ENCODE measurements around the gene PPP4R3C. TPM values are rescaled to one million over a fixed set of nuclear protein-coding genes. Genes with fewer than 3 reads are reported as not detected.
"Not testable (repeated sequence)": the region's sequence is repeated elsewhere in the genome, so short reads cannot be mapped to it uniquely, and the experiment has no call there.

Gene PPP4R3C
- total and polyA plus RNA-seq, 5 donors from 2014 or later, result not detected

DNA sequence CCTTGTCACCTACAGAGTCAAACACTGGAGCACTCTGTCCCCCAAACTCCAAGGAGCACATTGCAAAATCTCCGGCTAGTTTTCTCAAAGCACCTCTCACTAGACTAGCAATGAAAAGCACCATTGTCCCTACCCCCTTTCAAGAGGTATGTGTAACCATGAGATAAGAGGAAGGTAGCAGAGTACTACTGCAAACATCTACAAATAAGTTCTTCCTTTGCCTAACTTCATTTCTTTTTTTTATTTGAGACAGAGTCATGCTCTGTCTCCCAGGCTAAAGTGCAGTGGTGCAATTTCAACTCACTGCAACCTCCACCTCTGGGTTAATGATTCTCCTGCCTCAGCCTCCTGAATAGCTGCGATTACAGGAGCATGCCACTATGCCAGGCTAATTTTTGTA, 17.7 kb downstream of the PPP4R3C start:
- Mint-ChIP-seq H3K4me3 (peak overlapping the region in 1 of 4 donors; percentile 10), H3K36me3 (no peaks in the 10 kb centered on the region), H3K27ac (no peak overlapping the region), H3K4me1 (peaks cover 0 to 2% (median 0%) of the 10 kb centered on the region in 4 donors), H3K9me3 (peaks cover 0 to 9% (median 0%) of the 10 kb centered on the region in 7 donors), H3K27me3 (no peaks in the 10 kb centered on the region)
- Histone ChIP-seq H3K36me3 (ENCODE audit: control insufficient read depth, insufficient read depth, low read length) (no peaks in the 10 kb centered on the region), H3K9me3 (ENCODE audit: control insufficient read depth in 2 of 2, low read length in 2 of 2) (no peaks in the 10 kb centered on the region), H3K4me1 (ENCODE audit: control insufficient read depth, insufficient read depth, low read length, poor library complexity, severe bottlenecking) (no peaks in the 10 kb centered on the region), H3K27ac (ENCODE audit: insufficient read depth, low read length, poor library complexity, severe bottlenecking) (no peak overlapping the region), H3K4me3 (ENCODE audit: low read depth, low read length) (no peak overlapping the region), H3K27me3 (ENCODE audit: control insufficient read depth, insufficient read depth, low read length) (no peaks in the 10 kb centered on the region)
- ATAC-seq (ENCODE audit: low read depth in 2 of 2) (no peak), DNase-seq (no peak)

DNA sequence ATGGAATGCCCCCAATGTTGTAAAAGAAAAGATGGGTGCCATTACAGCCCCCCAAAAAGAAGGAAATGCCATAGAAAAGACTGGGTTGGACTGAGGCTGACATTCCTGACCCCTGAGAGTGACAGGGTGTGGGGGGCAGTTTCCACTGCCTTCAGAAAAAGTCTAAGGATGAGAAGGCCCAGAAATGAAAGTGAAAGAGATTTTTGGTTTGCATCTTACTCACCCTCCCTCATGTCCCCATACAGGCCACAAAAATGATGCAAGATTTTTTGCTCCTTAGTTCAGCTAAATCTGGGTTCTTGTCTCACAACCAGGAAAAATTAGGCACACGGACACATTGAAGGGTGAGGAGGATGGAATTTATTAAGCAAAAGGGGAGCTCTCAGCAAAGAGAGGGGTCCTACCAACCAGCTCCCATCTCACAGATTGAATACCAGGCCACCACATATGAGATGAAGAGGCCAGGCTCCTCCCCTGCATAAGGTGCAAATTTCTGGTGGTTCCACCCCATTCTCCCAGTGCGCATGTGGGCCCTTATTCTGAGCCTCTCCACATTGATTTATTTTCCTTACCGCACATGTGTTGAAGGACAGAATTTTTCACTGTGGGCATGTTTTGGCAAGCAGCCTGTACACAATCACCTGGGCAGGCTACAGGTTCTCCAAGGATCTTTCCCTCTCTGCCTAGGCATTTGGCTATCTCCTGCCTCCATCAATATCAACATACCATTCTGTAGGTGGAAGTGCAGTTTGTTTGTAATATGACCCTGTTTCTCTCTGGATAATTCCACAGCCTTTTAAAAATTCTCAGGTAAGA, 18.8 kb downstream of the PPP4R3C start:
- H3K9me3 Mint-ChIP-seq, result peaks cover 0 to 9% (median 0%) of the 10 kb centered on the region in 7 donors
- Histone ChIP-seq H3K4me3 (ENCODE audit: low read depth, low read length) (no peak overlapping the region), H3K36me3 (ENCODE audit: control insufficient read depth, insufficient read depth, low read length) (no peaks in the 10 kb centered on the region), H3K27me3 (ENCODE audit: control insufficient read depth, insufficient read depth, low read length) (no peaks in the 10 kb centered on the region), H3K9me3 (ENCODE audit: control insufficient read depth in 2 of 2, low read length in 2 of 2) (no peaks in the 10 kb centered on the region), H3K27ac (ENCODE audit: insufficient read depth, low read length, poor library complexity, severe bottlenecking) (no peak overlapping the region), H3K4me1 (ENCODE audit: control insufficient read depth, insufficient read depth, low read length, poor library complexity, severe bottlenecking) (no peaks in the 10 kb centered on the region)
- no peak overlapping the region for H3K4me3 Mint-ChIP-seq
- ATAC-seq (ENCODE audit: low read depth in 2 of 2), result no peak
- H3K27me3 Mint-ChIP-seq, result no peaks in the 10 kb centered on the region
- peaks cover 0 to 2% (median 0%) of the 10 kb centered on the region in 4 donors for H3K4me1 Mint-ChIP-seq
- no peaks in the 10 kb centered on the region for H3K36me3 Mint-ChIP-seq
- peak in 1 of 3 donors; percentile 12 for DNase-seq
- no peak overlapping the region for H3K27ac Mint-ChIP-seq

- not testable (repeated sequence) for H3K36me3 Mint-ChIP-seq; H3K27ac ChIP-seq (ENCODE audit: insufficient read depth, low read length, poor library complexity, severe bottlenecking); H3K9me3 ChIP-seq (ENCODE audit: control insufficient read depth in 2 of 2, low read length in 2 of 2); ATAC-seq (ENCODE audit: low read depth in 2 of 2); H3K4me3 Mint-ChIP-seq; H3K4me3 ChIP-seq (ENCODE audit: low read depth, low read length); H3K27me3 ChIP-seq (ENCODE audit: control insufficient read depth, insufficient read depth, low read length); DNase-seq; H3K4me1 Mint-ChIP-seq; H3K27ac Mint-ChIP-seq; H3K4me1 ChIP-seq (ENCODE audit: control insufficient read depth, insufficient read depth, low read length, poor library complexity, severe bottlenecking); H3K36me3 ChIP-seq (ENCODE audit: control insufficient read depth, insufficient read depth, low read length); H3K9me3 Mint-ChIP-seq; H3K27me3 Mint-ChIP-seq
Measured at GRCh38 chrX:27442392-27442791, 20.7 kb downstream of the PPP4R3C start.

- H3K4me1 ChIP-seq (ENCODE audit: control insufficient read depth, insufficient read depth, low read length, poor library complexity, severe bottlenecking), result no peaks in the 10 kb centered on the region
- no peaks in the 10 kb centered on the region for H3K27me3 Mint-ChIP-seq
- no peaks in the 10 kb centered on the region for H3K36me3 ChIP-seq (ENCODE audit: control insufficient read depth, insufficient read depth, low read length)
- no peaks in the 10 kb centered on the region for H3K27me3 ChIP-seq (ENCODE audit: control insufficient read depth, insufficient read depth, low read length)
- H3K9me3 ChIP-seq (ENCODE audit: control insufficient read depth in 2 of 2, low read length in 2 of 2), result no peaks in the 10 kb centered on the region
- H3K4me1 Mint-ChIP-seq, result peaks cover 0 to 2% (median 0%) of the 10 kb centered on the region in 4 donors
- no peak overlapping the region for H3K27ac ChIP-seq (ENCODE audit: insufficient read depth, low read length, poor library complexity, severe bottlenecking)
- peaks cover 0 to 3% (median 0%) of the 10 kb centered on the region in 7 donors for H3K9me3 Mint-ChIP-seq
- ATAC-seq (ENCODE audit: low read depth in 2 of 2), result no peak
- no peak overlapping the region for H3K4me3 Mint-ChIP-seq
- DNase-seq, result no peak
- H3K36me3 Mint-ChIP-seq, result no peaks in the 10 kb centered on the region
- no peak overlapping the region for H3K27ac Mint-ChIP-seq
- H3K4me3 ChIP-seq (ENCODE audit: low read depth, low read length), result no peak overlapping the region
Measured at GRCh38 chrX:27439771-27440170, 23.4 kb downstream of the PPP4R3C start.

GRCh38 chrX:27438937-27439336, 24.2 kb downstream of the PPP4R3C start:
- DNase-seq (no peak), ATAC-seq (ENCODE audit: low read depth in 2 of 2) (no peak)
- no peak overlapping the region for H3K27ac Mint-ChIP-seq
- H3K4me1 ChIP-seq (ENCODE audit: control insufficient read depth, insufficient read depth, low read length, poor library complexity, severe bottlenecking), result no peaks in the 10 kb centered on the region
- H3K9me3 Mint-ChIP-seq, result peaks cover 0 to 3% (median 0%) of the 10 kb centered on the region in 7 donors
- no peak overlapping the region for H3K4me3 Mint-ChIP-seq
- no peak overlapping the region for H3K4me3 ChIP-seq (ENCODE audit: low read depth, low read length)
- H3K27me3 ChIP-seq (ENCODE audit: control insufficient read depth, insufficient read depth, low read length), result no peaks in the 10 kb centered on the region
- H3K9me3 ChIP-seq (ENCODE audit: control insufficient read depth in 2 of 2, low read length in 2 of 2), result no peaks in the 10 kb centered on the region
- no peaks in the 10 kb centered on the region for H3K36me3 Mint-ChIP-seq
- no peak overlapping the region for H3K27ac ChIP-seq (ENCODE audit: insufficient read depth, low read length, poor library complexity, severe bottlenecking)
- no peaks in the 10 kb centered on the region for H3K27me3 Mint-ChIP-seq
- H3K36me3 ChIP-seq (ENCODE audit: control insufficient read depth, insufficient read depth, low read length), result no peaks in the 10 kb centered on the region
- H3K4me1 Mint-ChIP-seq, result no peaks in the 10 kb centered on the region

- Histone ChIP-seq H3K36me3 (ENCODE audit: control insufficient read depth, insufficient read depth, low read length) (no peaks in the 10 kb centered on the region), H3K27ac (ENCODE audit: insufficient read depth, low read length, poor library complexity, severe bottlenecking) (no peak overlapping the region), H3K27me3 (ENCODE audit: control insufficient read depth, insufficient read depth, low read length) (no peaks in the 10 kb centered on the region), H3K4me3 (ENCODE audit: low read depth, low read length) (no peak overlapping the region), H3K9me3 (ENCODE audit: control insufficient read depth in 2 of 2, low read length in 2 of 2) (no peaks in the 10 kb centered on the region), H3K4me1 (ENCODE audit: control insufficient read depth, insufficient read depth, low read length, poor library complexity, severe bottlenecking) (no peaks in the 10 kb centered on the region)
- H3K4me1 Mint-ChIP-seq, result no peaks in the 10 kb centered on the region
- no peaks in the 10 kb centered on the region for H3K27me3 Mint-ChIP-seq
- no peaks in the 10 kb centered on the region for H3K36me3 Mint-ChIP-seq
- H3K4me3 Mint-ChIP-seq, result no peak overlapping the region
- DNase-seq, result no peak
- H3K9me3 Mint-ChIP-seq, result peaks cover 0 to 2% (median 0%) of the 10 kb centered on the region in 7 donors
- no peak for ATAC-seq (ENCODE audit: low read depth in 2 of 2)
- no peak overlapping the region for H3K27ac Mint-ChIP-seq
Measured at GRCh38 chrX:27435031-27435430, 28.1 kb downstream of the PPP4R3C start.

Other genes starting within 250 kb of the PPP4R3C start
- gene DCAF8L2, start 127.0 kb upstream of the PPP4R3C start, total RNA-seq, result not detected
- not detected for gene DCAF8L2, start 127.0 kb upstream of the PPP4R3C start, polyA plus RNA-seq

Data from CD4-positive, CD25-positive, alpha-beta regulatory T cell (primary cell).